Activated naive CD4-positive, alpha-beta T cell treated with anti-CD3 and anti-CD28 coated beads, Interleukin-2, amount 10 ng/mL, durations not matched to agents 7 days and 5 days (primary cell): ENCODE results near the gene LETMD1.
"Not testable (repeated sequence)": the region's sequence is repeated elsewhere in the genome, so short reads cannot be mapped to it uniquely, and the experiment has no call there.

ENCODE experiments used
- CTCF ChIA-PET: fragments of 350-600 bp; sonication (Branson Sonifier 250); formaldehyde crosslinking; loops from one replicate; lab custom pipeline; 2021; ENCODE audit warnings: antibody characterized with exemption; lab: Charles Lee
- DNase-seq: peaks from one replicate; pipeline ENCODE4 v3.0.0-alpha.2; 2020
- H3K27ac Mint-ChIP-seq: one replicate; pipeline ENCODE4 v1.8.0; 2021; ENCODE audit warnings: mild to moderate bottlenecking, moderate library complexity, mixed read lengths
- H3K27me3 Mint-ChIP-seq: one replicate; pipeline ENCODE4 v1.8.0; 2021; ENCODE audit warnings: mild to moderate bottlenecking, mixed read lengths
- H3K36me3 Mint-ChIP-seq: one replicate; pipeline ENCODE4 v1.8.0; 2021; ENCODE audit warnings: mixed read lengths
- H3K4me1 Mint-ChIP-seq: one replicate; pipeline ENCODE4 v1.8.0; 2021; ENCODE audit warnings: mixed read lengths
- H3K4me3 Mint-ChIP-seq: one replicate; pipeline ENCODE4 v1.8.0; 2021; ENCODE audit warnings: mild to moderate bottlenecking, moderate library complexity, mixed read lengths
- H3K9me3 Mint-ChIP-seq: one replicate; pipeline ENCODE4 v1.8.0; 2021; ENCODE audit warnings: mixed read lengths

LETMD1 gene, protein sequence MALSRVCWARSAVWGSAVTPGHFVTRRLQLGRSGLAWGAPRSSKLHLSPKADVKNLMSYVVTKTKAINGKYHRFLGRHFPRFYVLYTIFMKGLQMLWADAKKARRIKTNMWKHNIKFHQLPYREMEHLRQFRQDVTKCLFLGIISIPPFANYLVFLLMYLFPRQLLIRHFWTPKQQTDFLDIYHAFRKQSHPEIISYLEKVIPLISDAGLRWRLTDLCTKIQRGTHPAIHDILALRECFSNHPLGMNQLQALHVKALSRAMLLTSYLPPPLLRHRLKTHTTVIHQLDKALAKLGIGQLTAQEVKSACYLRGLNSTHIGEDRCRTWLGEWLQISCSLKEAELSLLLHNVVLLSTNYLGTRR

DNA sequence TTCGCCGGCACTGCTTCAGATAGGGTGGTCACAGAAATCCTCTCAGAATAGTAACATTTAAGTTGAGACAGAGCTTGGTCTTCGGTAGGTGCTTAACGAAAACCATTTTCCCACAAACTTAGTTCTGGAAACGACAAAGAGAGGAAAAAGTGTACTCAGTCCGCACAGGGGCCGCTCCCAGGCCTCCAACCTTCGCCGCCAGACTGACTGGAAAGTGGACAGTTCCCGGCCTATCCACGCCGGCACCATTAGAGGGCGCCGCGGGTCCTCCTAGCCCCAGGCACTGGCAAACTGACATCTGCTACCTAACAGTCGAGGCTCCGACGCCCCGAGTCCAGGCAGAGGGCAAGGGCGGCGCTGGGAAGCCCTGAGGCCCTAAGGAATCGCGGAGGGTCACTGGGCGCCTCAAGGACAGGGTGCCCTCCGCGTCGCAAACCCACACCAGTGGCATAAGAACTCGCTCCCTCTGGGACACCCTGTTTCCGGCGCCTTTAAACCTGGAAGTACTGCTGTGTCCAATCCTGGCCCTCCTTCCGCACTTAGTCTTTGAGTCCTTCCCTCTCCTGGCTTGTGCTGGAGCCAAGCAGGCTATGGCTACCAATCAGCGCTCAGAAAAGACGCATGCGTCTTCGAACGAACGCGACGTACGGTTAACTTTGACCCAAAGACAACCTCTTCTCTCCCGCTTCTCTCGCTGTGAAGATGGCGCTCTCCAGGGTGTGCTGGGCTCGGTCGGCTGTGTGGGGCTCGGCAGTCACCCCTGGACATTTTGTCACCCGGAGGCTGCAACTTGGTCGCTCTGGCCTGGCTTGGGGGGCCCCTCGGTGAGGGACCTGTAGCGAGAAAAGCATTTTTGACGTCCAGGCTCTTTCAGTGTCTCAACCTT is at the start of gene LETMD1:
TSS of gene LETMD1 (plus strand) at position 673 of the 886 bp plus-strand sequence. CDS start at position 703, 30 bp downstream.
- Mint-ChIP-seq H3K27ac (peak within 1 kb of the TSS; percentile 87), H3K27me3 (no peaks in the 10 kb centered on the region), H3K4me1 (peaks cover 36% of the 10 kb centered on the region)

DNA sequence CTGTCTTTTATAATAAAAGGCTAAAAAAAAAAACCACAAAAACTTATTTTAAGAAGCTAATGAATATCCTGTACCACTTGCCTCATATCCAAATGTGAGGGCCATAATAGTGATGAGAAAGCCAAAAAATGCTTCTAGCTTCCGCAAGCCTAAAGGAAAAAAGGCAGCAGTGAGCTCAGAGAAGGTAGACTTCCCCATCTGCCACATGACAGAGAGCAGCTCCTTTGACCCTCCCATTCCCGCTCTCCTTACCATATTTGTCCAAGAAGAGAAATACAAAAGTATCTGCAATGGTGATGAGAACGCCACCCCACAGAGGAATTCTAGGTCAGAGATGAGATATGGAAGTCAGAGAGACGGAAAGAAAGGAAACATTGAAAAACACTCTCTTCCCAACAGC is 49.0 kb upstream of the LETMD1 start:
- Mint-ChIP-seq H3K27me3 (no peaks in the 10 kb centered on the region), H3K9me3 (no peaks in the 10 kb centered on the region), H3K27ac (no peak overlapping the region), H3K36me3 (peaks cover 35% of the 10 kb centered on the region), H3K4me1 (no peaks in the 10 kb centered on the region), H3K4me3 (no peak overlapping the region)
- no peak for DNase-seq
- CTCF ChIA-PET: interaction anchor here (1.0 to 3.7 kb wide), 3 partner anchors 10 to 27 kb away, joined by 3 to 11 read pairs (median 5); partner anchors contain the start of gene SLC11A2

More for the DNA sequence above, at the start of gene LETMD1:
- Mint-ChIP-seq H3K9me3 (no peaks in the 10 kb centered on the region), H3K4me3 (peak within 1 kb of the TSS; percentile 94), H3K36me3 (peaks cover 12% of the 10 kb centered on the region)
- CTCF ChIA-PET: interaction anchor here (0.8 to 2.1 kb wide), 8 partner anchors 20 to 296 kb away, joined by 3 to 6 read pairs (median 4); partner anchors contain the start of gene SLC11A2
- DNase-seq: peak; percentile 95

DNA sequence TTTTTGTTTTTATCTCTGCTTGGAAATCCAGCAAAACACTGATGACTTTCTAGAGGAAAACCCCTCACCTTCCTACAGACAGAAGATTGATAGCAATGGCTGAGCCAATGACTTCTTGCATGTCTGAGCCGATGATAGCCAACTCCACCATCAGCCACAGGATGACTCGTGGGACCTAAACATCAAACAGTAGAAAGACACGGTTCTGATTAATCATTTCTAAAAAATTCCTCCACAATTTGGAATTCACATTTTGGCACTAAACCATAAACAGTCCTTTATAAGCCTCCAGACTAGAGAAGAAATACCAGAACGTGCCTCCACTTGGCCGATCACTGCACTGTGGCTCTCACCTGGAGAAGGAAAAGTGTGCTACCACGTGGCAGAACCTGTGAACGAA is 47.9 kb upstream of the LETMD1 start:
- H3K9me3 Mint-ChIP-seq: no peaks in the 10 kb centered on the region

DNA sequence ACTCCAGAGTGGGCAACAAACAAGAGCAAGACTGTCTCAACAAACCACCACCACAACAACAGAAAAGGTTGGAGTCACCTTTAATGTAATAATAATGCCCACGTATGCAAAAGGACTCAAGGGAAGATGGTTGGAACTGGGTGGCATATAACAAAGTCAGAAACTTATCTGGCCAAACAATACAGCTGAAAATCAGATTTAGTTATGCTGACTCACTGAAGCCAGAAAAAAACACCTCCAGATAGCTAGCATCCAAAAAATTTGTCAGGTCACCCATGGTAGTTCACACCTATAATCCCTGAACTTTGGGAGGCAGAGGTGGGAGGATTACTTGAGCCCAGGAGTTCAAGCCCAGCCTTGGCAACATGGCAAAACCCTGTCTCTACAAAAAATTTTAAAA is 46.3 kb upstream of the LETMD1 start:
- peaks cover 36% of the 10 kb centered on the region for H3K36me3 Mint-ChIP-seq
- no peak for DNase-seq
- H3K4me3 Mint-ChIP-seq: no peak overlapping the region
- no peaks in the 10 kb centered on the region for H3K9me3 Mint-ChIP-seq
- no peaks in the 10 kb centered on the region for H3K27me3 Mint-ChIP-seq
- H3K27ac Mint-ChIP-seq: no peak overlapping the region
- H3K4me1 Mint-ChIP-seq: no peaks in the 10 kb centered on the region
- CTCF ChIA-PET: no interaction called here

More for the DNA sequence above, 47.9 kb upstream of the LETMD1 start:
- peaks cover 36% of the 10 kb centered on the region for H3K36me3 Mint-ChIP-seq
- DNase-seq: no peak
- CTCF ChIA-PET: interaction anchor here (1.7 to 3.7 kb wide), 2 partner anchors 9 to 13 kb away, joined by 5 to 11 read pairs; no protein-coding TSS in a partner anchor
- H3K4me1 Mint-ChIP-seq: no peaks in the 10 kb centered on the region
- H3K4me3 Mint-ChIP-seq: no peak overlapping the region
- no peaks in the 10 kb centered on the region for H3K27me3 Mint-ChIP-seq
- no peak overlapping the region for H3K27ac Mint-ChIP-seq

DNA sequence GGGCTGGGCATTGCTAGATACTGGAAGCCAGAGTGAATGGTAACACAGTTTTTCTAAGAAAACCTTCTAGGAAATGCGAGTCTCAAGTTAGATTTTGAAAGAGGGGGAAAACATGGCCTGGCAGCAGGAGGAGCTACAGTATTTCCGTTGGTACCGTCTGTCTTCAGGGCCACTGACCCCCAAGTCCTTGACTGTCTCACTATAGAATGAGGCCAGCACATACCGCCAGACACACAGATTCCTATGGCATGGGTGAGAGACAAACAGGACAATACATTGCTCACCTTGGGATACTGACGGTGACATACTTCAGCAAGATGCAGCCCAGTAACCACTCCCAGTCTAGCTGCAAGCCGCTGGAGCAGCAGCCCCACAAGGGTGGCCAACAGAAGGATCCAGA is 43.6 kb upstream of the LETMD1 start:
- CTCF ChIA-PET: interaction anchor here (1.4 kb wide), 1 partner anchor 18 kb away, joined by 3 read pairs; no protein-coding TSS in a partner anchor
- Mint-ChIP-seq H3K36me3 (peaks cover 38% of the 10 kb centered on the region), H3K4me1 (peaks cover 9% of the 10 kb centered on the region), H3K4me3 (no peak overlapping the region), H3K27me3 (no peaks in the 10 kb centered on the region), H3K27ac (no peak overlapping the region), H3K9me3 (no peaks in the 10 kb centered on the region)
- no peak for DNase-seq

DNA sequence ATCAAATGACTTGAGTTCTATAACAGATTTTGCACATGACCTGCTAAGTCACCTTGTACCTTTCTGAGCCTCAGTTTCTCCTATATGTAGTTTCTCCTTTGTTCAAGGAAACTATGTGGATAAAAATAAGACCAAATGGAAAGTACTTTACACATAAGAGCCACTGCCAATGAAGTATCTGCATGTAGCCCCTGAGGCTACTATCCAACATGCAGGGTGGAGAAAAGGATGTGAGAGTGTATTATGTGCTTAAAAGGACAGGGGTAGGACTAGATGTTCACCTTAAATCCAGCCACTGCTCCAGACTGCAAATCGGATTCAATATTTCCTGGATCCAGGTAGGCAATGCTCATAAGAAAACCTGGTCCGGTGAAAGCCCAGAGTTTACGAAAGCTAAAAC is 43.1 kb upstream of the LETMD1 start:
- H3K4me1 Mint-ChIP-seq: peaks cover 14% of the 10 kb centered on the region
- DNase-seq: no peak
- no peak overlapping the region for H3K4me3 Mint-ChIP-seq
- H3K27me3 Mint-ChIP-seq: no peaks in the 10 kb centered on the region
- no peaks in the 10 kb centered on the region for H3K9me3 Mint-ChIP-seq
- H3K36me3 Mint-ChIP-seq: peaks cover 36% of the 10 kb centered on the region
- CTCF ChIA-PET: no interaction called here
- H3K27ac Mint-ChIP-seq: no peak overlapping the region

DNA sequence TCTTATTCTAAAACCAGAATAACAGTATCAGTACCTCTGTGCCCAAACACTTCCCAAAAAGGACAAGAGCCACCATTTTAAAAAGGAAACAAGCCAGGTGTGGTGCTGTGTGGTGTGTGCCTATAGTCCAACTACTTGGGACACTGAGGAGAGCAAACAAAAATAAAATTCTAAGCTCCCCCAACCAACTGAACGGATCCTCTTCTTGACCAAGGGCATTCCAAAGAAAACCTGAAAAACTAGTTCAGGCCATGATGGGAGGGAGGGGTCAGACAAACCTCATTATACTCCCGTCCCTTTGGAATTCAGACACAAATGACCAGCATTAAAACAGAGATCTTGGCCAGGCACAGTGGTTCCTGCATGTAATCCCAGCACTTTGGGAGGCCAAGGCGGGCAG is 42.5 kb upstream of the LETMD1 start:
- H3K27ac Mint-ChIP-seq: no peak overlapping the region
- no peaks in the 10 kb centered on the region for H3K27me3 Mint-ChIP-seq
- DNase-seq: no peak
- peaks cover 30% of the 10 kb centered on the region for H3K36me3 Mint-ChIP-seq
- H3K4me3 Mint-ChIP-seq: no peak overlapping the region
- H3K4me1 Mint-ChIP-seq: peaks cover 20% of the 10 kb centered on the region
- CTCF ChIA-PET: no interaction called here
- H3K9me3 Mint-ChIP-seq: no peaks in the 10 kb centered on the region

DNA sequence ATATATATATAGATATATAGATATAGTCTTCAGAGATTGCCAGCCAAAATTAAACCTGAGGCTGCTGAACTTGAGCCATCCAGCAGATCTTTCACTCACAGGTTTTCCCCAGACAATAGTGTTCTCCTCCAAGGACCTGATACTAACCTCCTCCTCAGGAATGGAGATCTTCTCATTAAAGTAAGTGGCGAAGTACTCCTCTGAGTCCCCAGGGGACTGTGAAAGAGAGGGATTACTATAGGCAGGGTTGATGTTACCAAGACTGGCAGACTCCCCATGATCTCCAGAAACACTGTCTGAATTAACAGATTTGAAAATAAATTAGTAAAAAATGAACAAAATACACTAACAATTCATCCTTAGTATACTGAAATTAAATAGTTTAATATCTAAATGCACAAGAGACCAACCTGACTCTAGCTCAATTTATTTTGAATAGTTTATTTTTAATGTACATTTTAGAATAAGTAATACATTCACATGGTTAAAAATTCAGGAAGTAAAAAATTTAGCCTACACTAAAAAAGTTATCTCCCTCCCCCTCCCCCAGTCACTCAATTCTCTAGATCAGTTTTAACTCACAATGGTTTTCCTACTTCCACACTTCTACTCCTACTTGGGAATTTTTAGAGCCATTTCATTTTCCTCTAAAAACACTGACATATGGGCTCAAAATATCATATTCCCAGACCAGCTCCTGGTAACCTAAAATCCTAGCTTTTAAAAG is 39.6 kb upstream of the LETMD1 start:
- CTCF ChIA-PET: interaction anchor here (1.3 to 2.8 kb wide), 3 partner anchors 9 to 244 kb away, joined by 5 to 14 read pairs (median 6); no protein-coding TSS in a partner anchor
- Mint-ChIP-seq H3K27ac (peak overlapping the region; percentile 75), H3K9me3 (no peaks in the 10 kb centered on the region), H3K4me3 (peak overlapping the region; percentile 39), H3K4me1 (peaks cover 35% of the 10 kb centered on the region), H3K27me3 (no peaks in the 10 kb centered on the region), H3K36me3 (peaks cover 29% of the 10 kb centered on the region)
- DNase-seq: no peak

DNA sequence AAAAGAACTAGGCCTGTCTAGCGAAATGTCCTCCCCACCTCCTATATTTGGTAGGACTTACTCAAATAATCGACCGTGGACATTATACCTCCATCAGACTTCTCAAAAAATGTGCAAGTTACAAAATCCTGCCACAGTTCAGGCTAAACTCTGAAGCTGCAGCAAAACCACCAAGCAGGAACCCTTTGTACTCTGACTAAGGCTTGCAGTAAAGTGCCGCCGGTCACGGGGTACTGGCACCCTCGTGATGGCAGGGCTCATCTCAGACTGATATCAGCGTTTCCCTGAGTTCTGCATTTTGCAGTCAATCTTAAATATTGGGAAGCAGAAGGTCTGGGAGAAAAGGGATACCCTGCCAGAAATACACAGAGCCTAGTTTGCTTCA is 39.1 kb upstream of the LETMD1 start:
- Mint-ChIP-seq H3K27ac (peak overlapping the region; percentile 75), H3K4me1 (peaks cover 36% of the 10 kb centered on the region), H3K36me3 (peaks cover 25% of the 10 kb centered on the region), H3K9me3 (no peaks in the 10 kb centered on the region), H3K27me3 (no peaks in the 10 kb centered on the region), H3K4me3 (peak overlapping the region; percentile 39)
- DNase-seq: peak; percentile 75
- CTCF ChIA-PET: interaction anchor here (1.3 to 2.8 kb wide), 3 partner anchors 10 to 244 kb away, joined by 5 to 14 read pairs (median 6); no protein-coding TSS in a partner anchor

DNA sequence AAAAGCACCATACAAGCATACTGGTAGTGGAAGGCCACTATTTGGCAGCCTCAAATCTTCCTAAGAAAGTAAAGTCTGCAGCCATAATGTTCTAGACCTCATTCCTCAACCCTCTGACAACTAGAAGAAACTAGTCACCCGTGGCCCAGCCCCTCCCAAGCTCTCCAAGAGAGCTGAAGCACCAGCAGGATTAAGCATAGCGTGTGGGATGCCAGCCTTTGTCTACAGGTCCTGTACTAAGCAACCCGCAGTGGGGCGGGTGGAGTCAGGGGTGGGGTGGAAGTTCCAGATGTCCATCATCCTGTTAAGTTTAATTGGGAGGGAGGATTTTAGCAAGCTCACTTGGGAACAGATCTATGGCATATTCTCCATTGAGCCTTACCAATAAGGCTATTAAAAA is 36.2 kb upstream of the LETMD1 start:
- Mint-ChIP-seq H3K4me3 (no peak overlapping the region), H3K36me3 (peaks cover 10% of the 10 kb centered on the region), H3K4me1 (peaks cover 36% of the 10 kb centered on the region), H3K27ac (no peak overlapping the region), H3K9me3 (no peaks in the 10 kb centered on the region), H3K27me3 (no peaks in the 10 kb centered on the region)
- no peak for DNase-seq
- CTCF ChIA-PET: interaction anchor here (1.2 kb wide), 1 partner anchor 16 kb away, joined by 3 read pairs; no protein-coding TSS in a partner anchor

DNA sequence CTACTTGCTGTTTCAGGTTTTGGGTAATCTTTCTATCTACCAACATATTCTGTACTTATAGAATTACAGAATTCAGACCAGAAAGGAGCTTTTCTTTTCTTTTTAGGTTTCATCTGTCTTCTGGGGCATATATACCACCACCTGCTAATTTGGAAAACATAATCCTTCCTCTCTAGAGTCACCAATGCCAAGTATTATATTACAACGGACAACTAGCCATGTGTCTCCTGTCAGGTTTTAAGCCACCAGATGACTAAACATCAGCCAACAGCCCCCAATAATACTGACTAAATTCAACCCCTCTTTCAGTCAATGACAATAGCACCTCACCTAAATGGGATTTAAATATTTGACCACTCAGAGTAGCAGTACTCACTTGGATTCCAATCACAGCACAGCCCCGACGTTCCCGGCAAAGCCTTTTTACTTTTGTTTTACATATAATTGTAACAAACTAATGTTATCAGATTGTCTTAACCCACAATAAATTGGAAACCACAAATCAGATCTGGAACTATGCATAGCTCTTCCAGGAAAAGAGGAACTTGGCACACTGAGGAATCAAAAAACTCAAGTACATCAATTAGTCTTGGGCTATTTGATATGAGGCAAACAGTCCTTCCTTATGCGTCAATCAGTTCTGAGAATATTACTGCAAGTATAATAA is 35.4 kb upstream of the LETMD1 start:
- CTCF ChIA-PET: interaction anchor here (0.5 kb wide), 1 partner anchor 15 kb away, joined by 3 read pairs; no protein-coding TSS in a partner anchor
- H3K27ac Mint-ChIP-seq: no peak overlapping the region

DNA sequence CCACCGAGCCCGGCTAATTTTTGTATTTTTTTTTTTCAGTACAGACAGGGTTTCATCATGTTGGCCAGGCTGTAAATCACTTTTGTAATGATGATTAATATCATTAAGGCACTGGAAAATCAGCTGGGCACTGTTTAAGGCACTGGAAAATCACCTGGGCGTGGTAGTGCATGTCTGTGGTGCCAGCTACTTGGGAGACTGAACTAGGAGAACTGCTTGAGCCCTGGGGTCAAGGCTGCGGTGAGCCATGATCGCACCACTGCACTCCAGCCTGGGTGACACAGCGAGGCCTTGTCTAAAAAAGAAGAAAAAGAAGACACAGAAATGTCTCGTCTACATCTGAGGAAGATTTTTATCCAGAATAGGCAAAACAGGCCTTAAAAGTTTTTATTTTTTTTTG is 34.7 kb upstream of the LETMD1 start:
- no peak overlapping the region for H3K27ac Mint-ChIP-seq
- no peaks in the 10 kb centered on the region for H3K27me3 Mint-ChIP-seq
- no peaks in the 10 kb centered on the region for H3K9me3 Mint-ChIP-seq
- CTCF ChIA-PET: no interaction called here
- peaks cover 39% of the 10 kb centered on the region for H3K4me1 Mint-ChIP-seq
- no peak for DNase-seq
- peaks cover 6% of the 10 kb centered on the region for H3K36me3 Mint-ChIP-seq
- no peak overlapping the region for H3K4me3 Mint-ChIP-seq

More for the DNA sequence above, 35.4 kb upstream of the LETMD1 start:
- DNase-seq: no peak
- H3K27me3 Mint-ChIP-seq: no peaks in the 10 kb centered on the region
- peaks cover 38% of the 10 kb centered on the region for H3K4me1 Mint-ChIP-seq
- no peaks in the 10 kb centered on the region for H3K9me3 Mint-ChIP-seq
- peaks cover 8% of the 10 kb centered on the region for H3K36me3 Mint-ChIP-seq
- no peak overlapping the region for H3K4me3 Mint-ChIP-seq

DNA sequence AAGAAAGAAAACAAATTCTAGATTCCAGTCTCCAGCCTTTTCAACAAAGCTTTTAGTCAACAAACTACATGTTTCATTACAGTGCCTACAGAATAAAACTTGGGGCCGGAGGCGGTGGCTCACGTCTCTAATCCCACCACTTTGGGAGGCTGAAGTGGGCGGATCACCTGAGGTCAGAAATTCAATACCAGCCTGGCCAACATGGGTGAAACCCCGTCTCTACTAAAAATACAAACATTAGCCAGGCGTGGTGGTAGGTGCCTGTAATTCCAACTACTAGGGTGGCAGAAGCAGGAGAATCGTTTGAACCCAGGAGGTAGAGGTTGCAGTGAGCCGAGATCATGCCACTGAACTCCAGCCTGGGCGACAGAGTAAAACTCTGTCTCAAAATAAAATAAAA is 33.7 kb upstream of the LETMD1 start:
- H3K27ac Mint-ChIP-seq, H3K36me3 Mint-ChIP-seq, H3K9me3 Mint-ChIP-seq, CTCF ChIA-PET, DNase-seq, H3K27me3 Mint-ChIP-seq, H3K4me3 Mint-ChIP-seq: not testable (repeated sequence)
- peaks cover 33% of the 10 kb centered on the region for H3K4me1 Mint-ChIP-seq
